ENCODE measurements around the gene CLCN6.

DNA sequence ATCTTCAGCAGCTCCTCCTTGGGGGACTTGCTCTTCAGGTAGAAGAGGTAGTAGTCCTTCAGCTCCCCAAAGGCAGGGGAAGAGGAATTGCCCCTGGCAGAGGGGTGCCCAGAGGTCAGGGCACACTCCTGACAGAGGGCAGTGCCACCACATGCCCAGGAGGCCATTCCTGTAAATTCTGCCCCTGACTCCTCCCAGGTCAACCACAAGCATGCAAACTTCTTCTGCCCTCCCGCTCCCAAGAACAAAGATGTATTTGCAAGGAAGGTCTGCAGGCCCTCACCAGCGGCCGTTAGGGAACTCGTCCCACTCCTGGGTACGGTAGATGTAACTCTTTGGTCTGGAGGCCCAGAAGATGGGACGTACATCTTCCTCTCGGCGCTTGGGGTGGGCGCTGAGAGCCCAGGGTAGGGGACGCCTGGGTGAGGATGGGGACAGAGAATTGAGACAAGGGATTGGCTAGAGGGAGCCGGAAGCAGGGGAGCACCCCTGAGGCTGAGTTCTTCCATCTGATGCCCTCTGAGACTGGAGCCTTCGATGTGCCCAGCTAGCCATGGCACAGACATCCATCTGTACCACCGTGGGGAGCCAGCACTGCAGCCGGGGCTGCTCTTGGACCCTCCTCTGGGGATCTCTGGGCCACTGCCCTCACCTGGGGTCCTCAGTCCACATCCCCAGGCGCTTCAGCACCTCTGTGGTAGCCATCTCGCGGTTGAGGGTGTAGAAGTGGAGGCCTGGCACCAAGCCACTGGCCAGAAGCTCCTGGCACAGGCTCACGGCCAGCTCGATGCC is 11.3 kb upstream of the CLCN6 start:
- TF ChIP-seq, protein P1, sequence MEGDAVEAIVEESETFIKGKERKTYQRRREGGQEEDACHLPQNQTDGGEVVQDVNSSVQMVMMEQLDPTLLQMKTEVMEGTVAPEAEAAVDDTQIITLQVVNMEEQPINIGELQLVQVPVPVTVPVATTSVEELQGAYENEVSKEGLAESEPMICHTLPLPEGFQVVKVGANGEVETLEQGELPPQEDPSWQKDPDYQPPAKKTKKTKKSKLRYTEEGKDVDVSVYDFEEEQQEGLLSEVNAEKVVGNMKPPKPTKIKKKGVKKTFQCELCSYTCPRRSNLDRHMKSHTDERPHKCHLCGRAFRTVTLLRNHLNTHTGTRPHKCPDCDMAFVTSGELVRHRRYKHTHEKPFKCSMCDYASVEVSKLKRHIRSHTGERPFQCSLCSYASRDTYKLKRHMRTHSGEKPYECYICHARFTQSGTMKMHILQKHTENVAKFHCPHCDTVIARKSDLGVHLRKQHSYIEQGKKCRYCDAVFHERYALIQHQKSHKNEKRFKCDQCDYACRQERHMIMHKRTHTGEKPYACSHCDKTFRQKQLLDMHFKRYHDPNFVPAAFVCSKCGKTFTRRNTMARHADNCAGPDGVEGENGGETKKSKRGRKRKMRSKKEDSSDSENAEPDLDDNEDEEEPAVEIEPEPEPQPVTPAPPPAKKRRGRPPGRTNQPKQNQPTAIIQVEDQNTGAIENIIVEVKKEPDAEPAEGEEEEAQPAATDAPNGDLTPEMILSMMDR (conservative IDR thresholded peaks at IDR 0.05; ENCODE audit: low read depth, low read length), result no peak
- no peak for TF ChIP-seq EZH2 (IDR thresholded peaks at IDR 0.05; ENCODE audit: low read length, unreplicated experiment)

Data from PC-3 (cell line).